KMS-11 (cell line): ENCODE measurements around the gene AOPEP.

ENCODE experiments used
- H2AFZ ChIP-seq: fragments of 200-600 bp; sonication (generic); 2 replicates; pipeline ENCODE4 v1.6.1; 2016; ENCODE audit warnings: antibody characterized with exemption, mixed run types, low read depth
- H3K27ac ChIP-seq: fragments of 200-600 bp; sonication (generic); 2 replicates; pipeline ENCODE4 v1.6.1; 2016; ENCODE audit warnings: mild to moderate bottlenecking, mixed run types
- H3K27me3 ChIP-seq: fragments of 200-600 bp; sonication (generic); 2 replicates; pipeline ENCODE4 v1.6.1; 2017; ENCODE audit warnings: mild to moderate bottlenecking, low read depth, mixed run types, moderate library complexity; ENCODE audit not compliant: insufficient read depth
- H3K36me3 ChIP-seq: fragments of 200-600 bp; sonication (generic); 2 replicates; pipeline ENCODE4 v1.6.1; 2017; ENCODE audit warnings: mild to moderate bottlenecking, mixed run types; ENCODE audit not compliant: insufficient read depth
- H3K4me1 ChIP-seq: fragments of 200-600 bp; sonication (generic); 2 replicates; pipeline ENCODE4 v1.6.1; 2016; ENCODE audit warnings: mild to moderate bottlenecking, low read depth, mixed run types; ENCODE audit not compliant: poor library complexity, severe bottlenecking
- H3K4me2 ChIP-seq: fragments of 200-600 bp; sonication (generic); 2 replicates; pipeline ENCODE4 v1.7.0; 2016; ENCODE audit warnings: mild to moderate bottlenecking, mixed run types
- H3K4me3 ChIP-seq: fragments of 200-600 bp; sonication (generic); IDR thresholded peaks from 2 replicates; pipeline ENCODE4 v1.6.1; 2017; ENCODE audit warnings: low read depth, low read length, mixed read lengths; ENCODE audit not compliant: insufficient read depth
- H3K79me2 ChIP-seq: fragments of 200-600 bp; sonication (generic); 2 replicates; pipeline ENCODE4 v1.6.1; 2016; ENCODE audit warnings: low read depth, mixed run types; ENCODE audit not compliant: insufficient read depth
- H3K9ac ChIP-seq: fragments of 200-600 bp; sonication (generic); 2 replicates; pipeline ENCODE4 v1.6.1; 2016; ENCODE audit warnings: mild to moderate bottlenecking, mixed run types
- H4K20me1 ChIP-seq: fragments of 200-600 bp; sonication (generic); 2 replicates; pipeline ENCODE4 v1.6.1; 2016; ENCODE audit warnings: mild to moderate bottlenecking, mixed run types; ENCODE audit not compliant: insufficient read depth
- TF ChIP-seq, protein P1 (sequence below): fragments of 200-600 bp; sonication (generic); conservative IDR thresholded peaks from 2 replicates; pipeline ENCODE4 v1.6.1; 2017; ENCODE audit warnings: low read depth, mild to moderate bottlenecking, antibody characterized with exemption, low read length, moderate library complexity, mixed read lengths

The AOPEP gene

DNA sequence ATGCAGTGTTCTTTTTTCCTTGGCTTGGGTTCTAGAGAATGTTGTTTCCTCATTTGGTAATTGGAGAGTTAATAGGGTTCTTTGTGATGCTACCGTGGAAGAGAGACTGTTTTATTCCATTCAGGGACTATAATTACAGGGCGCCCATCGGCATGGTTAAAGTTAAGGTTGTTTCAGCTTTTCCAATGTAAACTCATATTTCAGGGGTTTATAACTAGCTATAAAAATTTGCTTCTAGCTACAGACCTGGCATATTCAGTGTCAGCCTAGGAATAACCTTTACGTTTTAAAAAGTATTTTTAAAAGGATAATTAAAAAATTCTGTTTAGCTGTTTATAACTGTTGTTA lies 99.1 kb downstream of the AOPEP start:
- Histone ChIP-seq H3K27ac (no peak overlapping the region), H3K9ac (no peak overlapping the region), H3K4me2 (no peak overlapping the region), H3K36me3 (no peaks in the 10 kb centered on the region), H4K20me1 (no peaks in the 10 kb centered on the region), H3K4me3 (no peak overlapping the region), H3K4me1 (peaks cover 32% of the 10 kb centered on the region), H2AFZ (no peak overlapping the region), H3K27me3 (no peaks in the 10 kb centered on the region), H3K79me2 (no peaks in the 10 kb centered on the region)
- TF ChIP-seq, protein P1, sequence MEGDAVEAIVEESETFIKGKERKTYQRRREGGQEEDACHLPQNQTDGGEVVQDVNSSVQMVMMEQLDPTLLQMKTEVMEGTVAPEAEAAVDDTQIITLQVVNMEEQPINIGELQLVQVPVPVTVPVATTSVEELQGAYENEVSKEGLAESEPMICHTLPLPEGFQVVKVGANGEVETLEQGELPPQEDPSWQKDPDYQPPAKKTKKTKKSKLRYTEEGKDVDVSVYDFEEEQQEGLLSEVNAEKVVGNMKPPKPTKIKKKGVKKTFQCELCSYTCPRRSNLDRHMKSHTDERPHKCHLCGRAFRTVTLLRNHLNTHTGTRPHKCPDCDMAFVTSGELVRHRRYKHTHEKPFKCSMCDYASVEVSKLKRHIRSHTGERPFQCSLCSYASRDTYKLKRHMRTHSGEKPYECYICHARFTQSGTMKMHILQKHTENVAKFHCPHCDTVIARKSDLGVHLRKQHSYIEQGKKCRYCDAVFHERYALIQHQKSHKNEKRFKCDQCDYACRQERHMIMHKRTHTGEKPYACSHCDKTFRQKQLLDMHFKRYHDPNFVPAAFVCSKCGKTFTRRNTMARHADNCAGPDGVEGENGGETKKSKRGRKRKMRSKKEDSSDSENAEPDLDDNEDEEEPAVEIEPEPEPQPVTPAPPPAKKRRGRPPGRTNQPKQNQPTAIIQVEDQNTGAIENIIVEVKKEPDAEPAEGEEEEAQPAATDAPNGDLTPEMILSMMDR, result no peak

DNA sequence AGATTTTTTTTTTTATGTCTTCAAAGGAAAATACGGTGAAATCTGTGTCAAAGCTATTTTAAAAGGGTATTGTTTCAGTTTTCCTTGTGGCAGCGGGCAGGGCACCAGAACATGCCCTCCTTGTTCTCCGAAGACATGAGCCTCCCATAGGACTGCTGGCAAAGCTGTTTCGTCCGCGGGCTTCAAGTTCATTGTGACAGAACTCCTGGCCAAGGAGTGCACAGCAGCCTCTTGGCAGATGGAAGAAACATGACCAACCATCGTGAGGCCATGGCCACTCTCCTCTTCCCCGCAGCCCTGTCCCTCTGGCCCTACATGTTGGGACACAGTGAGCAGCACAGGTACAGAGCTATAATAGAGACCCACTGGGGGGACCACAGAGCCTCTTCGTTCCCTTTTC lies 99.5 kb downstream of the AOPEP start:
- no peaks in the 10 kb centered on the region for H4K20me1 ChIP-seq
- no peaks in the 10 kb centered on the region for H3K27me3 ChIP-seq
- H3K4me1 ChIP-seq, result peaks cover 28% of the 10 kb centered on the region
- H3K79me2 ChIP-seq, result no peaks in the 10 kb centered on the region
- H3K4me2 ChIP-seq, result no peak overlapping the region
- H2AFZ ChIP-seq, result no peak overlapping the region
- no peak overlapping the region for H3K27ac ChIP-seq
- no peaks in the 10 kb centered on the region for H3K36me3 ChIP-seq
- H3K9ac ChIP-seq, result no peak overlapping the region
- no peak overlapping the region for H3K4me3 ChIP-seq
- TF ChIP-seq, protein P1, result no peak

DNA sequence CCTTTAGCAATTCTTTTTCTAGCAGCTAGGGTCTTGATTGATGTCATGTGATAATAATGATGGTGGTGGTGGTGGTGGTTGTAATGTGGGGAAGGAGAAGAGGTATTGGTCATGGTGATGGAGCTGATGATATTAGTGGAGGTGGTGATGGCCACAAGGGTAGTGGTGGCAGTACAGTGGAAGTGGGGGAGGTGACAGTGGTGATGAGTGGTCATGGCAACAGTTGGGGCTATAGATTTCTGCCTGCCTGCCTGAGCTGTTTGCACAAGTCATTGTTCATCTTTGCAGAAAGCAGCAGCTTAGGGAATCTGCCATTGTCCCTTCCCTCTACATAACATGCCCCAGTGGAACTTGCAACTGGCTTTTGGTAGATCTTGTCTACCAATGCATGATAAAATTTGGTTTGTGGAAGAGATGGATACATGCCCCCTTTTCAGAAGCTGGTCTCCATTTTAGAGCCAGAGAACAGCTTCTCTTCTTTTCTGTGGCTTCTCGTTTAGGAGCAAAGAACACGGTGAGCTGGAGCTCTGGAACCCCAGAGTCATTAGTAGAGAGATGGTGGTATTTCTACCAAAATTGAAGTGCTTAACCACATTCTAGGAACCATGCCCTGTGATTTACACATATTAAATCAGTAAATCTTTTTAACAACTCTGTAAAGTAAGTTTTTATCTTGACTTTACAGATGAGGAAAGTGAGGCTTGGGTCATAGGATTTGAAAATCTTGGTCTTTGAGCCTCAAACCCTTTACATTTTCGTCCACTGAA lies 100.3 kb downstream of the AOPEP start:
- Histone ChIP-seq H4K20me1 (no peaks in the 10 kb centered on the region), H3K79me2 (no peaks in the 10 kb centered on the region), H3K27ac (no peak overlapping the region), H3K36me3 (no peaks in the 10 kb centered on the region), H3K4me2 (no peak overlapping the region), H3K9ac (no peak overlapping the region), H3K27me3 (no peaks in the 10 kb centered on the region), H3K4me3 (no peak overlapping the region), H3K4me1 (peaks cover 20% of the 10 kb centered on the region), H2AFZ (no peak overlapping the region)
- TF ChIP-seq, protein P1, result no peak

DNA sequence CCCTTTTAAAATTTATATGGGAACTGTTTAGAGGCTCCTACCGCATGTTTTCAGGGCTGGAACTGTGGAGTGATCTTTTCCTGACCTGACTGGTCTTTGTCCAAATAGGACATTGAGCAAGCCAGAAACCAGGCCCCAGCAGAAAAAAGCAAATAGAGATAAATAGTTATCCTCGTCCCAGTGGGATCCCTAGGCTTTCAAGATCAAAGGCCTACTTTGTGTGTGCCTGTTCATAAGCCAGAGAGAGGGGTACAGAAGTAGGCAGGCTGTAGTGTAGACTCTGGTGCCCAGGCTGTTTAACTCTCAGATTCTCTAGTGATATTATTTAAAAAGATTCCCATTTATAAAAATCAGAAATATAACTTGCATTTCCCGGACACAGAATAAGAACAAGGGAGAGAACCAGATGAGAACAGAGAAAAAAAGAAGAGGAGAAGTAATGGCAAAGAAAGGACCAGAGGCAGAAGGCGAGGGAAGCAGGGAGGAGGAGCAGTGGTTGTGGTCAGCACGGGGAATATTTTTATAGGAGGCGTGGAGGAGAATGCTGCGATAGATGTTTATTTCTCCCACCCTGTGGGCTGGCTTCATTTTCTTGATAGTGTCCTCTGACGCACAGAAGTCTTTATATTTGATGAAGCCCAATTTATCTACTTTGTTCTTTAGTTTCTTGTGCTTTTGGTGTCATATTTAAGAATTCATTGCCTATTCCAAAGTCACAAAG lies 101.2 kb downstream of the AOPEP start:
- Histone ChIP-seq H3K27me3 (no peaks in the 10 kb centered on the region), H3K36me3 (no peaks in the 10 kb centered on the region), H3K9ac (no peak overlapping the region), H3K4me1 (peaks cover 17% of the 10 kb centered on the region), H4K20me1 (no peaks in the 10 kb centered on the region), H3K4me3 (no peak overlapping the region), H3K79me2 (no peaks in the 10 kb centered on the region), H2AFZ (no peak overlapping the region), H3K27ac (no peak overlapping the region), H3K4me2 (no peak overlapping the region)
- TF ChIP-seq, protein P1, result no peak
